Suppressor macrophage treated with lipopolysaccharide for 1 hour (primary cell): ENCODE data around the gene RGS7BP.

Experiments
- DNase-seq, 3 donors: peaks; one replicate each; pipeline ENCODE4 v3.0.0-alpha.2; 2020 to 2022

The RGS7BP gene

GRCh38 chr5:64637144-64637543, 131.3 kb downstream of the RGS7BP start:
- peak; percentile 49 to 58 (median 58) for DNase-seq

- no peak for DNase-seq
These were observed 132.1 kb downstream of the RGS7BP start for GRCh38 chr5:64637837-64638443.

GRCh38 chr5:64644831-64645230, 139.0 kb downstream of the RGS7BP start:
- DNase-seq: no peak

GRCh38 chr5:64646169-64646568, 140.4 kb downstream of the RGS7BP start:
- no peak for DNase-seq

GRCh38 chr5:64649512-64649911, 143.7 kb downstream of the RGS7BP start:
- DNase-seq: no peak

- no peak for DNase-seq
These were observed 148.1 kb downstream of the RGS7BP start for GRCh38 chr5:64653766-64654560.

GRCh38 chr5:64654561-64654938, 148.7 kb downstream of the RGS7BP start:
- no peak for DNase-seq

- no peak for DNase-seq
These were observed 149.8 kb downstream of the RGS7BP start for GRCh38 chr5:64655596-64655995.

- DNase-seq: no peak
These were observed 153.5 kb downstream of the RGS7BP start for GRCh38 chr5:64659289-64659688.
